ENCODE data around the gene EFCAB9. TPM values are rescaled to one million over a fixed set of nuclear protein-coding genes. Genes with fewer than 3 reads are reported as not detected.

EFCAB9 gene
- total RNA-seq, 2 experiments from 2014 or later: not detected

DNA sequence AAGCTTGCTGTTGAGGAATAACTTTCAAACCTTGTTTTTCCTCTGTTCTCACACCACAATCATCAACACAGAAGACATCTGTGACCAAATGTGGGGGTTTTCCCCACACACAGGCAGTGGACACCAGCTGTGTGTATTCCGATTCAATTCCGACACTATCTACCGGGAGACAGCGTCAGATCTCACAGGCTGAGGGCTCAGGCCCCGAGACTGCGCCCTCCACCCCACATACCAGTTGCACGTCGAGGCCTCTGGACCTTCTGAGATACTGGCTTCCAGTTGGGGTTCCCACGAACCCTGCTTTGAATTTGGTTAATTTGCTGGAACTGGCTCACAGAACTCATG lies 47.3 kb upstream of the EFCAB9 start:
- CTCF ChIA-PET (ENCODE audit: unreplicated experiment): no interaction called here
- Histone ChIP-seq H3K4me2 (ENCODE audit: low read length) (no peak overlapping the region), H3K79me2 (ENCODE audit: insufficient read depth, low read depth, low read length) (no peaks in the 10 kb centered on the region), H3K9me3 (ENCODE audit: low read length) (no peaks in the 10 kb centered on the region), H3K27ac (ENCODE audit: low read depth, low read length, poor library complexity, severe bottlenecking) (no peak overlapping the region), H3K9me2 (ENCODE audit: insufficient read depth, low read length) (no peaks in the 10 kb centered on the region), H3K4me1 (ENCODE audit: insufficient read depth, low read length, poor library complexity, severe bottlenecking) (peaks cover 33% of the 10 kb centered on the region), H3K4me3 (ENCODE audit: low read depth, low read length, poor library complexity, severe bottlenecking) (no peak overlapping the region), H4K20me1 (ENCODE audit: insufficient read depth, low read length) (no peaks in the 10 kb centered on the region), H2AFZ (ENCODE audit: low read length) (no peak overlapping the region), H3K36me3 (ENCODE audit: insufficient read depth, low read length) (peaks cover 20% of the 10 kb centered on the region; the same call in 1 of the 2 replicates)
- POLR2A ChIA-PET: interaction anchor here (0.9 kb wide), 1 partner anchor 28 kb away, joined by 3 read pairs; no protein-coding TSS in a partner anchor
- BruUV-seq (replicated peaks): no TSS peak
- DNase-seq (ENCODE audit: low spot score): no peak
- TF ChIP-seq, protein P1, sequence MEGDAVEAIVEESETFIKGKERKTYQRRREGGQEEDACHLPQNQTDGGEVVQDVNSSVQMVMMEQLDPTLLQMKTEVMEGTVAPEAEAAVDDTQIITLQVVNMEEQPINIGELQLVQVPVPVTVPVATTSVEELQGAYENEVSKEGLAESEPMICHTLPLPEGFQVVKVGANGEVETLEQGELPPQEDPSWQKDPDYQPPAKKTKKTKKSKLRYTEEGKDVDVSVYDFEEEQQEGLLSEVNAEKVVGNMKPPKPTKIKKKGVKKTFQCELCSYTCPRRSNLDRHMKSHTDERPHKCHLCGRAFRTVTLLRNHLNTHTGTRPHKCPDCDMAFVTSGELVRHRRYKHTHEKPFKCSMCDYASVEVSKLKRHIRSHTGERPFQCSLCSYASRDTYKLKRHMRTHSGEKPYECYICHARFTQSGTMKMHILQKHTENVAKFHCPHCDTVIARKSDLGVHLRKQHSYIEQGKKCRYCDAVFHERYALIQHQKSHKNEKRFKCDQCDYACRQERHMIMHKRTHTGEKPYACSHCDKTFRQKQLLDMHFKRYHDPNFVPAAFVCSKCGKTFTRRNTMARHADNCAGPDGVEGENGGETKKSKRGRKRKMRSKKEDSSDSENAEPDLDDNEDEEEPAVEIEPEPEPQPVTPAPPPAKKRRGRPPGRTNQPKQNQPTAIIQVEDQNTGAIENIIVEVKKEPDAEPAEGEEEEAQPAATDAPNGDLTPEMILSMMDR (conservative IDR thresholded peaks at IDR 0.05; ENCODE audit: low read length): no peak
- no peak for TF ChIP-seq EZH2phosphoT487 (IDR thresholded peaks at IDR 0.05; ENCODE audit: borderline replicate concordance, low read depth, low read length)
- intact Hi-C loops (cut with micrococcal nuclease; ENCODE audit: unreplicated experiment): no loop called here

DNA sequence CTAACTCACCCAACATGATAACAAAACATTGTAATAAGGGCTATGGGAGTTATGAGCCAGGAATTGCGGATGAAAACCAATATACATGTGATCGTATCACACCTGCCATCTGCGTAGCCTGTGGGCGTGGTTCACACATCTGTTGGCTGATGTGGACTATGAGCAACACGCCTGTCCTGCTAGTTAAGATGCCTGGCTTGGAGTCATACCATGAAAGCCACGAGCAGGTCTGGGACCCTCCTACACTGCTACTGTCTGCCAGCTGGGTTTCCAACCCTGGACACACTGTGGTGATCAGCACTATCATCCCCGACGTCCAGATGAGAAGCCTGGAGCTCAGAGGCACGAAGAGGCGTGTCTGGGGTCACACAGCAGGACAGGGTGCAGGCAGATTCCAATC lies 46.1 kb upstream of the EFCAB9 start:
- no TSS peak for BruUV-seq (replicated peaks)
- Histone ChIP-seq H3K27ac (ENCODE audit: low read depth, low read length, poor library complexity, severe bottlenecking) (no peak overlapping the region), H3K36me3 (ENCODE audit: insufficient read depth, low read length) (peaks cover 30% of the 10 kb centered on the region; the same call in 1 of the 2 replicates)

DNA sequence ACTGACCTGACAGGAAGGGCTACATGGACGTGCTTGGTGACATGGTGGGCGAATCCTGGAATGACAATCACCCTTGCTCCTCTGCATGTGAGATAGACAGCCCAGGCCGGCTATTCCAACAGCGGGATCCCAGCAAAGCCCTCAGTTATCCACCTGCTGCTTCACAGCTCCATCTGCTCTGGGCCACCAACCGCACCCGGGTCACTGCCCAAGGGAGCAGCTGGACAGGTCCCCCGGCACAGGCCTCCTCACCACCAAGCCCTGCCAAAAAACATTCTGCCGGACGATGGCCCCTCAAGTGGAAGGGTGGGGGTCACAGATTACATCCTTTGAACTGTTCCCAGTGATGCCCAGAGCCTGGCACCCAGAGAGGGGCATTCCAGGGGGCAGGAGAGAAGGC lies 45.6 kb upstream of the EFCAB9 start:
- H4K20me1 ChIP-seq (ENCODE audit: insufficient read depth, low read length): no peaks in the 10 kb centered on the region
- no peak overlapping the region for H3K4me2 ChIP-seq (ENCODE audit: low read length)
- H3K4me1 ChIP-seq (ENCODE audit: insufficient read depth, low read length, poor library complexity, severe bottlenecking): peaks cover 24% of the 10 kb centered on the region
- DNase-seq (ENCODE audit: low spot score): no peak
- no peaks in the 10 kb centered on the region for H3K9me3 ChIP-seq (ENCODE audit: low read length)
- ChIA-PET CTCF (ENCODE audit: unreplicated experiment) (no interaction called here), POLR2A (no interaction called here)
- no TSS peak for BruUV-seq (replicated peaks)
- intact Hi-C loops (cut with micrococcal nuclease; ENCODE audit: unreplicated experiment): no loop called here
- no peaks in the 10 kb centered on the region for H3K9me2 ChIP-seq (ENCODE audit: insufficient read depth, low read length)
- H3K79me2 ChIP-seq (ENCODE audit: insufficient read depth, low read depth, low read length): no peaks in the 10 kb centered on the region
- H3K4me3 ChIP-seq (ENCODE audit: low read depth, low read length, poor library complexity, severe bottlenecking): no peak overlapping the region
- H3K36me3 ChIP-seq (ENCODE audit: insufficient read depth, low read length): peaks cover 35% of the 10 kb centered on the region; the same call in 1 of the 2 replicates
- H2AFZ ChIP-seq (ENCODE audit: low read length): no peak overlapping the region
- H3K27ac ChIP-seq (ENCODE audit: low read depth, low read length, poor library complexity, severe bottlenecking): no peak overlapping the region
- TF ChIP-seq, protein P1 (conservative IDR thresholded peaks at IDR 0.05; ENCODE audit: low read length): no peak
- TF ChIP-seq EZH2phosphoT487 (IDR thresholded peaks at IDR 0.05; ENCODE audit: borderline replicate concordance, low read depth, low read length): no peak

More for the DNA sequence above, 46.1 kb upstream of the EFCAB9 start:
- ChIA-PET POLR2A (no interaction called here), CTCF (ENCODE audit: unreplicated experiment) (no interaction called here)
- Histone ChIP-seq H3K9me2 (ENCODE audit: insufficient read depth, low read length) (no peaks in the 10 kb centered on the region), H3K4me1 (ENCODE audit: insufficient read depth, low read length, poor library complexity, severe bottlenecking) (peaks cover 21% of the 10 kb centered on the region), H3K4me3 (ENCODE audit: low read depth, low read length, poor library complexity, severe bottlenecking) (no peak overlapping the region), H3K9me3 (ENCODE audit: low read length) (no peaks in the 10 kb centered on the region), H2AFZ (ENCODE audit: low read length) (no peak overlapping the region), H3K79me2 (ENCODE audit: insufficient read depth, low read depth, low read length) (no peaks in the 10 kb centered on the region), H3K4me2 (ENCODE audit: low read length) (no peak overlapping the region), H4K20me1 (ENCODE audit: insufficient read depth, low read length) (no peaks in the 10 kb centered on the region)
- no peak for DNase-seq (ENCODE audit: low spot score)
- intact Hi-C loops (cut with micrococcal nuclease; ENCODE audit: unreplicated experiment): no loop called here
- TF ChIP-seq, protein P1 (conservative IDR thresholded peaks at IDR 0.05; ENCODE audit: low read length): no peak
- no peak for TF ChIP-seq EZH2phosphoT487 (IDR thresholded peaks at IDR 0.05; ENCODE audit: borderline replicate concordance, low read depth, low read length)

Data from OCI-LY7 (cell line).